Skin epidermis (tissue), 12 donors: ENCODE data around the gene CMSS1.

Source experiments
- H3K27ac ChIP-seq, 21 experiments: fragments of 200-600 bp; sonication (generic) in 11 of 21; one replicate each; pipeline ENCODE4 v1.5.0; 2020; ENCODE audit warnings: mild to moderate bottlenecking in 3 of 21, inconsistent platforms in 2 of 21, moderate library complexity in 2 of 21
- H3K4me3 ChIP-seq, 7 experiments: fragments of 200-600 bp; sonication (generic) in 2 of 7; one replicate each; pipeline ENCODE4 v1.5.0; 2020; ENCODE audit warnings: inconsistent platforms in 2 of 7, mild to moderate bottlenecking in 2 of 7, moderate library complexity in 1 of 7

Gene CMSS1

DNA sequence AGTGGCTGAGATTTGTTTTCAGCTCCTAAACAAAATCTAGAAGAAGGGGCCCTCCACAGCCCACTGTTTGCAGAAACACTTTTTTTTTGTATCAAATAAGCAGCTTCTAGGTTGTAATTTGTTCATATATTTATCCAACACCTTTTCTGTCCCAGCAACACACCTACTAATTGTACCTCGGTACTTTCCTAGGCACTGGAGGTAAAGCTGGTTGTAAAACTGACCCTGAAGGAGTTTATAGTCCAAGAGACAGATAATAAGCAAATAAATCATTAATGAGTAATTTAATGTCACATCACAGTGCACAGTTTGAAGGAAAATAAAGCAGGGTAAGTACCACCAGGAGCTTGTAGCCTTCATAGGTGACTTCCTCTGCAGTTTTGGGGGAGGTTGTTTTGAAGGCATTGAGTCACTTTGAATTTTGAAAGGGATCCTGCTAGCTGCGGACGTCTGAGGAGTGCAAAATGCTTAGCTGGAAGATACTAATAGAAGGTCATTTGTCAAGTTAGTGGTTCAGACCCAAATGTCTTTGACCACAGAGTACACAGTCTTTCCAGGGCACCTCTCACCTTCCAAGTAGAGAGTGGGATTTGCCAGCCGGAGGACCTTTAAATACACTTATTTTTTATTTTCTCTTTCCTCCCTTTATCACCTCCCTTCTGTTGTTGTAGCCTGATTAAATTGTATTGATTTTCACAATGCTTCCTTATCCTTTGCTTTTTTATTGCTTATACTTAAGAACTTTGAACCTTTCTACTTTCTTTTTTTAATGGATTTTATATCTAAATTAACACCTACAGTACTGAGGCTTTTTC, 53.8 kb downstream of the CMSS1 start:
- Histone ChIP-seq H3K27ac (peak overlapping the region in 4 of 21 experiments; percentile 10 to 34 (median 28)), H3K4me3 (no peak overlapping the region)

DNA sequence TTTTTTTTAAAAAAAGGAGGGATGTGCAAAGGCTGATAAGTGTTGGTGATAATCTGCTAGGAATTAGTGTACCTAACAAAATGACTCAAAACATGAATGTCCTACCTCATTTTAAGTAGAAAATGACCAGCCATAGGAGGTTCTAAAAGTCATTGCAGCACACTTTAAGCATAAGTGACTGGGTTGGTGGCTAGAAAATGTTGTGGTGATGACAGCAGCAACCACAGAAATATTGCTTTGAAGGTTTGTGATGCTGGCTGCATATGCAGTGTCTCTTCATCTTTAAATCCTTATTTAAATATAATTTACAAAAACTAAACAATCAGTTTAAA, 55.2 kb downstream of the CMSS1 start:
- H3K27ac ChIP-seq: peak overlapping the region in 10 of 21 experiments; percentile 24 to 96 (median 89)
- H3K4me3 ChIP-seq: peak overlapping the region; percentile 1 to 64 (median 49)

DNA sequence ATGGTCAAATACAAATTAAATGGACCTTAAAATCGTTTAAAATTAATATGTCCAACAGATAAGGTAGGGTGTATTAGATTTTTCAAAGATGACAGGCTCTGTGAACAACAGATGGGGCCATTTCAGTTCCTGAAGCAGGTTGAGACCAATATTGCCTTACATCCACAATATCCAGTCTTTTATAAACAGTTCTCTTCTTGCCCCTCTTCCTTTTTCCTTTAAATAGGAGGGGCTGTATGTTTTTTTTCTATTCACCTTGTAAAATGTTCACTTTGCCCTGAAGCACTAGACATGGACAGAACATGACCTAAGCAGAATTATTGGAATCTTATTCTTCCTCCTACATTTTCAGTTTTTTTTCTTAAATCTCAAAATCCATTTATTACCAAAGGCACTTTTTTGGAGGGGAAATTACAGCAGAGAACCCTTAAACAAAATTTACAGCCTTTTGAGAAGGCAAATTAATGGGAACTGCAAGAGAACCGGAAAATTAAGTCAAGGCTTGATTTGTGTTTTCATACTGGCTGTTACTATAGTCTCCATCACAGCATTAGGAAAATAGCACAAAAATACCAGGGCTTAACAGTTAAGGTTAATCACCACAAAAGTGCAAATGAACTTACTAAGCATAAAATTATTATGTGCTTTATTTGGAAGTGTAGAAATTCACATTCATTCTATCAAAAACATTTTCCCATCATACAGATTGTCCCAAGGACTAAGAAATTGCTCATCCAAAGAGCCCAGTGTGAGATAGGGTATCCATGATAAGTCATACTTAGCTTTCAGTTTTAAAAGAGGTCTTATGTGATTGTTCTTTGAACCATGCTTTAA, 55.8 kb downstream of the CMSS1 start:
- peak overlapping the region in 13 of 21 experiments; percentile 13 to 96 (median 90) for H3K27ac ChIP-seq
- H3K4me3 ChIP-seq: peak overlapping the region; percentile 1 to 64 (median 56)

DNA sequence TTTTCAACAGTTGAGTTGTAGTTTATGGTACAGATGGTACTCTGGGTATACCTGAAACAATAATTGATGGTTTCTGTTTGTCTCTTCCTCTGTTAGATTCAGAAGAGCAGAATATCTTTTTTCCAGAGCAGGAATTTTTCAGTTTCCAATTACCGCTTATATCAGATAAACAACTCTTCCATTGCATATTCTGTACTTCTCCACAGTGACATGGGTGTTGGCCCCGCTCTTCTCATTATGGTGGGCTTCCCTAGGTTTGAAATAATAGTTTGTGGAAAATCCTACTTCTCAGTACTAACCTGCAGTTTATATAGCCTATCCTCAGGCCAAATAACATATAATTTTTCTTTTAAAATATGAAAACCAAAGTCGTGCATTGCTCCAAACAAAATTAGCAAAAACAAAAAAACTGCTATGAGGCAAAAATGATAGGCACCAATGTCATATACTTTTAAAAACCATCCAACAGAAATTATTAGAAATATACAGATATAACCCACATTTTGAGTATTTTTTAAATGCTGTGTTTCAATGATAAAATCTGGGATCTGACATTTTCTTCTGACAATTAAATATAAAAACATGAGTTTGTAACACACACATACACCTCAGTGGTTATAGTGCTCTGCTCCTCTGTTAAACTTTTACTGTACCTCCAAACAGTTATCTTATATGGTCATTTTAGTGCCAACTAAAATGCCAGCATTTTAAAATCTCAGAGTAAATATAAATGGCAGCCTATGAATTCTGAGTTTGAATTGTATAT, 56.8 kb downstream of the CMSS1 start:
- Histone ChIP-seq H3K4me3 (peak overlapping the region; percentile 15 to 64 (median 56)), H3K27ac (peak overlapping the region in 13 of 21 experiments; percentile 83 to 96 (median 90))

DNA sequence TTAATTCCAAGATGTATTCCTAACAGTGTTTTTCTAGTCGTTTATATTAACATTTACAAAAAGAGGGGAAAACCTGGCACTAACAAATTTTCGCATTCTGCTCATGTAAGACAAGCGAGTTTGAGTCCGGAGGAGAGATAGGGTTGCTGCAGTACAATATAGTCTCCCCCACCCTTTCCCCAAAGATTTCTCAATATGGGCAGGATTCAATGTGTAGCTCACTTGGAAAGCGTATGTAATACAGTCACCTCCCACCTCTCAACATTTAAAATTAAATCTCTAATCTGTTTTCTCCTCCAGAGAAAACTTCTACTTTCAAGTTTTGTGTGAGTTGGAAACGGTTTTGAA, 57.9 kb downstream of the CMSS1 start:
- peak overlapping the region; percentile 43 to 64 (median 58) for H3K4me3 ChIP-seq
- H3K27ac ChIP-seq: peak overlapping the region; percentile 28 to 96 (median 90)

DNA sequence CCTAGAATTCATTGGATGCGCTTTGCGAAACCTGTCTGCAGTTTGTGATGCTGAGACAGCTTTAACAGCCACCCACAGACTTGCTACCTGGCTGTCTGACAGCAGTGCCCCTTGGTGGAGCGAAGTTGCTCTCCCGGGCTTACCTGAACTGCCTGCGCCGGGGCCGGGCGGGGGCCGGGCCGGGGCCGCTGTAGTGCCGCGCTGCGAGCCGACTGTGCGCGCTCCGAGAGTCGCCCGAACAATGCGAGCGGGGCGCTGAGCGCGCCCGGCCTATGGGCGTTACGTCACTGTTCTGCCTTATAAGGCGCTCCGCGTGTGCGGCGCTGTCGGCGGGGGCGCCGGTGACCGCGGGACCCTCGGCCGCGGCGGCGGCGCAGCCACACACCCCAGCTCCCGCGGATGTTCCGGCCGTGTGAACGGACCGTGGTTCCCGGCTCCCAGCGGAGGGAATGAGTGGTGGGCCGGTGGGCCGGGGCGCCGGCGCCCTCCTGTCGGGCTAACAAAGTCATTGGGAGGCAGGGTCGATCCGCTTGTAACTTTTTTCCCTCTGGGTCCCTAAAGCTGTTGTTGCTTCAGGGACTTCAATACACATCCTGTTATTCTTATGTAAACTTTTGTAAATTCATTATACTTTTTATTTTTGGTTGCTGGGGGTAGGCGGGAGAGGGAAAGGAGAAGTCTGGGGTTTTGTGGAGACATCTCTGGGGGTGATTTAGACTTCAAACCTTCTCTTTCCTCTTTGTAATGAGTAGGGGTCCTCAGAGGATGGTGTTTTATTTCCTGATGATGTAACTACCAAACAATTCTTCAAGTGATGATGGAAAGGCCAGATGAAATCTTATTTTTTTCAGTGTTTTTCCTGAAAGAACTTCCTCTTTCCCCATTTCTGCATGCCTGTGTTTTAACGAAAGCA, 58.5 kb downstream of the CMSS1 start:
- Histone ChIP-seq H3K27ac (peak overlapping the region; percentile 52 to 96 (median 90)), H3K4me3 (peak overlapping the region; percentile 43 to 64 (median 58))

- H3K4me3 ChIP-seq: peak overlapping the region in 3 of 7 experiments; percentile 43 to 61 (median 56)
- peak overlapping the region in 16 of 21 experiments; percentile 78 to 96 (median 90) for H3K27ac ChIP-seq
Measured at GRCh38 chr3:99877031-99877579, 59.4 kb downstream of the CMSS1 start.

DNA sequence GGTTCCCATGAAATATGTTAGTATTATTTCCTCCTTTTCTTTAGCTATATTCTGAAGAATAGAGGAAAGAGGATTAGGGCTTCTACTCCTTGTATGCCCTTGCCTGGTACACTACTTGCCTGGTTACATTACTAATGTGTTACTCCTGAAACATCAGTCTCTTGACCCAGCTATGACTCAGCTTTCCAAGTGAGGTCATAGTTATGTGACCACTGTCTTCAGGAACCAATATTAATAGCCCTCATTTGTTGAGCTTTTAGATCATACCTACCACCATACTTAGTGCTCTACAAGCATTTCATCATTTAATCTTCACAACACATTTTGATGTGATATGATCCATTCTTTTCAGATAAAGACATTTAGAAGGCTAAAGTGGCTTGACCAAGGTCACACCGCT, 60.3 kb downstream of the CMSS1 start:
- H3K4me3 ChIP-seq: no peak overlapping the region
- H3K27ac ChIP-seq: peak overlapping the region in 6 of 21 experiments; percentile 10 to 96 (median 30)

DNA sequence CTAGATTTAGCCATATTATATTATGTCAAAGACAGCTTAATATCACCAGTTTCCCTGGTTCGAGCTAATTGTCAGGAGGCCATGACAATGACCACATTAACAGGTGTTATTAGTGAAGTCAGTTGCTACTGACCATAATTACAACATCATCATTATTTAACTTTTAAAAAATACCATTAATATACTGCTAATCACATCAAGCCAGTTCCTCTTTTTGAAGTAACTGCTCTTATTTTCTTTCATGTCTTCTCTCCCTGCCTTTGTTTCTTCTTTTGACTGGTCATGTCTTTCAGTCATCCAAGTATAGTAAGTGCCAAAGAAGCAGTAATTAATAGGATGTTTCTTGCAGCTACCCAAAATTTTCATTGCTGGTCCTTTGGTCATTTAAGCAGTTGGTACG, 61.6 kb downstream of the CMSS1 start:
- Histone ChIP-seq H3K4me3 (no peak overlapping the region), H3K27ac (peak overlapping the region in 2 of 21 experiments; percentile 14 to 26)

DNA sequence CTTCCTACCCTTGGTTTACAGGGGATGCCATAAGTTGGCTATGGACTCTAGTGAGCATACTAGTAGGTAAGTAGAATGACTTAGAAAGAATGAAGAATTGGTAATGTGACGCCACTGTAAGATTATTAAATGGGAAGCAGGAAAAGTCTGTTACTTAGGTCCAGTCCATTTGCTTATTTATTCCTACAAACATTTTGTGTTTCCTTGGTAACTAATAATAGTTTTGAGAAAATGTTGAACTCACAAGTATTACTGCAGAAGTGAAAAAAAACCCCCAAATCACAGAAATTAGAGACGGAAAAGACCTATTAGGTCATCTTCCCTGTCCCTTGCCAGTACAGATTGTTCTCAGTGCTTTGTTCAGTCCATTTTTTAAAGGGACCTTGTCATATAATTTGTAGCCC, 63.5 kb downstream of the CMSS1 start:
- H3K27ac ChIP-seq: peak overlapping the region in 11 of 21 experiments; percentile 5 to 75 (median 63)
- no peak overlapping the region for H3K4me3 ChIP-seq

DNA sequence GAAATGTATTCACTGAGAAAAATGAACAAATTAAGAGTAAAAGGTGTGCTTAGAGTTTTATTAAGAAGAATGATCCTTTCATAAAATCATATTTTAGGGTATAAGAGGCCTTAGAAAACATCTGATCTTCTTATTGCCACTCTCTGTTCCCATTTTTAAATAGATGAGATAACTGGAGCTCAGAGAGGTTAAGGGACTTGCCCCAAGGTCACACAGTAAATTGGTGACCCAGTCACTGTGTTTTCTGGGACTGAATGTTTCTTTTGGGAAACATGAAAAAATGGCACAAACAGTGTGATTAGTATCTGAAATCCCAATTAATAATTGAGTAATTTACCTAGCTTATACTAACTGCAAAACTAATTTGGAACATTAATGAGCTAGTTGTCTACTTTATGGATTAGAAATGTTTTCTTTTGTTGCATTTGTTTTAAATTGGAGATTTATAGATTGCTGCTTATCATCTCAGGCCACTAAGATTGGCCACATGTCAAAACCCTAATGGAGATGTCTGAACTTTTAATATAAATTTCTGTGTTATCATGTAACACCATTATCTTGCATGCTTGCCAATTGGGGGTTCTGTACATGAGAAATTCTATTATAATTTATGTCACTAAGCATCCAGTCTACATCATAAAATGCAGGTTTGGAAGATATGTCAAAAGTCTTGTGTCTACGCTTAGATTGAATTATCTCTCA, 64.9 kb downstream of the CMSS1 start:
- Histone ChIP-seq H3K4me3 (no peak overlapping the region), H3K27ac (peak overlapping the region in 3 of 21 experiments; percentile 40 to 75 (median 74))

GRCh38 chr3:99883138-99883461, 65.4 kb downstream of the CMSS1 start:
- no peak overlapping the region for H3K27ac ChIP-seq
- no peak overlapping the region for H3K4me3 ChIP-seq

GRCh38 chr3:99883693-99884092, 66.0 kb downstream of the CMSS1 start:
- Histone ChIP-seq H3K4me3 (no peak overlapping the region), H3K27ac (peak overlapping the region in 1 of 21 experiments; percentile 25)

GRCh38 chr3:99884484-99884883, 66.8 kb downstream of the CMSS1 start:
- H3K4me3 ChIP-seq: no peak overlapping the region
- peak overlapping the region in 2 of 21 experiments; percentile 5 to 25 for H3K27ac ChIP-seq

- no peak overlapping the region for H3K4me3 ChIP-seq
- H3K27ac ChIP-seq: no peak overlapping the region
Measured at GRCh38 chr3:99885085-99885484, 67.4 kb downstream of the CMSS1 start.

GRCh38 chr3:99885851-99886250, 68.2 kb downstream of the CMSS1 start:
- no peak overlapping the region for H3K4me3 ChIP-seq
- no peak overlapping the region for H3K27ac ChIP-seq

- Histone ChIP-seq H3K4me3 (no peak overlapping the region), H3K27ac (no peak overlapping the region)
Measured at GRCh38 chr3:99891610-99892285, 74.1 kb downstream of the CMSS1 start.

DNA sequence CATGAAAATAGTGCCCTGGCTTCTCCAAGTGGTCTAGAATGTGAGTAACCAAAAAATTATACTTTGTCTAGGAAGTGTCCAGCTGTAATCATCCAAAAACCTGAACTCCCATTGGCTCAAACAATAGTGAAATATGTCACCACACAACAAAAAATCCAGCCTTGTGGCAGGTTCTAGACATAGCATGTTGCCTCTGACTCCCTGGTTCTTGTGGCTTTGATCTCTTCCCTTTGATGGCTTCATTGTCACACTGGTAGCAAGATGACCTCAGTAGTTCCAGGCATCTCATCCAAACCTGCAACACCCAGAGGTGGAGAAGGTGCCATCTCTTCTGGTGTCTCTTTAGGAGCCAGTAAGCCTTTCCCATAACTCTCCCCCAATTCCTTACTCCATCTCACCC, 74.7 kb downstream of the CMSS1 start:
- H3K4me3 ChIP-seq: no peak overlapping the region
- H3K27ac ChIP-seq: no peak overlapping the region
